Daoy (cell line): ENCODE measurements around the gene MBD5. TPM values are rescaled to one million over a fixed set of nuclear protein-coding genes. Genes with fewer than 3 reads are reported as not detected.
A peak's percentile ranks its signal among the peaks of the same experiment; 100 is the strongest.

Experiments
- DNase-seq: peaks from one replicate; pipeline ENCODE4 v3.0.0-alpha.2; 2015; ENCODE audit warnings: low read depth
- total RNA-seq: library from RNA; depleted of rRNA; stranded (reverse); fragments of >200 nt; shearing (Covaris generic); gene quantifications from 2 replicates; pipeline ENCODE4 v1.2.3, GENCODE V29; 2014

Gene MBD5
- total RNA-seq, 1 experiment from 2014 or later, result 5.1 TPM

GRCh38 chr2:148218326-148219075 is 197.6 kb downstream of the MBD5 start:
- DNase-seq, result no peak

DNA sequence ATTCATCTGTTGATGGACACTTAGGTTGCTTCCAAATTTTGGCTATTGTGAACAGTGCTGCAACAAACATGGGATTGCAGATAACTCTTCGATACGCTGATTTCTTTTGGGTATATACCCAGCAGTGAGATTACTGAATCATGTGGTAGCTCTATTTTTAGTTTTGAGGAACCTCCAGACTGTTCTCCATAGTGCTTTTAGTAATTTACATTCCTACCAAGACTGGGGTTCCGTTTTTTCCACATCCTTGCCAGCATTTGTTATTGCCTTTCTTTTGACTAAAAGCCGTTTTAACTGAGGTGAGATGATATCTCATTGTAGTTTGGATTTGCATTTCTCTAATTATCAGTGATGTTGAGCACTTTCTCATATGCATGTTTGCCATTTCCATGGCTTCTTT is 200.3 kb downstream of the MBD5 start:
- DNase-seq, result no peak

GRCh38 chr2:148221926-148222325 is 201.0 kb downstream of the MBD5 start:
- no peak for DNase-seq

DNA sequence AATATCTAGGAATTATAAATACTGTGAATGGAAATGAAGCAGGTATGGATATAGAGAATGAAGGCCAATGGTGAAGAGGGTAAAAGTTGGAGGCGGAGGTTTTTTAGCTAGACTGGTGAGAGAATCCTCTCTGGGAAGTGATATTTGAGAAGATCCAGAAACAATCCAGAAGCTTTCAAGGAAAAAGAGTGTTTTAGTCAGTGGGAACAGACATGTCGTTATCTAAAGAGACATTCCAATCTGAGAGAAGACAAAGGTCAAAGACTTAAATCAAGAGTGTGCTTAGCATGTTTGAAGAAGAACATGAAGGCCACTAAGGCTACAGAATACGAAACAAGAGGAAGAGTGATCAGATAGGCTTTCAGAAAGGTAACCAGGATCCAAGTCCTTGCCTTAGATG is 211.0 kb downstream of the MBD5 start:
- no peak for DNase-seq

DNA sequence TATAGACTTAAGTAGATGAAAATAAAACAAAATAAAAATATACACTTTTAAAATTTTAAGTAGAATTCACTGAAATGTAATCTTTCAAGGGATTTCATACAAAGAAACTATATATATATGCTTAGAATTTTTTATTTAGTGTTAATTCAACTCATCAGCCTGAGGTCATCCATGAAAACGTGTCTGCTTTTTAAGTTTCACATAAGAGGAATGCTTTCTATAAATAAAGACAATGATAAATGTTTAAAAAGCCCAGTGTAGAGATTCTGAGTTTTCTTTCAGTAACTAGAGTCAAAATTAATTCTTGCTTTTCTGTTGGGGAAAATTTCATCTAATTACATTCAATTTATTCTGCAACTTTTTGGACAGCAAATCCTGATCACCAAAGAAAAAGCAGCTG is 213.3 kb downstream of the MBD5 start:
- DNase-seq, result no peak

DNA sequence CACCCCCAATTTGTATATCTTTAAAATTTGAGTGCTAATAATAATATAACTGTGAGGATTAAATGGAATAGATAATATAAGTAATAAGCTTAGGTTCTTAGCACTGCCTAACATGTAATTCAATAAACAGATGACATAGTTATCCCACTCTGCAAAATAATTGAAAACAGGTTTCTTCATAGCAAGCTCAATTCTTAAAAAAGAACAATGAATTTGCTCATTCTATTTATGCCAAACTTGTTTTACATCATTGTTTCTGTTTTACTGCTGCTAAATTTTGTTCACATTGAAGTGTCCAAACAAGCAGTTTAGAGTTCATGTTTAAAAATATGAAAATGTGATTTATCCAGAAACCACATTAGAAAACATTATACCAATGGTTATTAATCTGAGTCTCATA is 217.0 kb downstream of the MBD5 start:
- DNase-seq, result no peak

GRCh38 chr2:148238561-148238960 is 217.7 kb downstream of the MBD5 start:
- no peak for DNase-seq

GRCh38 chr2:148240838-148241237 is 219.9 kb downstream of the MBD5 start:
- no peak for DNase-seq

DNA sequence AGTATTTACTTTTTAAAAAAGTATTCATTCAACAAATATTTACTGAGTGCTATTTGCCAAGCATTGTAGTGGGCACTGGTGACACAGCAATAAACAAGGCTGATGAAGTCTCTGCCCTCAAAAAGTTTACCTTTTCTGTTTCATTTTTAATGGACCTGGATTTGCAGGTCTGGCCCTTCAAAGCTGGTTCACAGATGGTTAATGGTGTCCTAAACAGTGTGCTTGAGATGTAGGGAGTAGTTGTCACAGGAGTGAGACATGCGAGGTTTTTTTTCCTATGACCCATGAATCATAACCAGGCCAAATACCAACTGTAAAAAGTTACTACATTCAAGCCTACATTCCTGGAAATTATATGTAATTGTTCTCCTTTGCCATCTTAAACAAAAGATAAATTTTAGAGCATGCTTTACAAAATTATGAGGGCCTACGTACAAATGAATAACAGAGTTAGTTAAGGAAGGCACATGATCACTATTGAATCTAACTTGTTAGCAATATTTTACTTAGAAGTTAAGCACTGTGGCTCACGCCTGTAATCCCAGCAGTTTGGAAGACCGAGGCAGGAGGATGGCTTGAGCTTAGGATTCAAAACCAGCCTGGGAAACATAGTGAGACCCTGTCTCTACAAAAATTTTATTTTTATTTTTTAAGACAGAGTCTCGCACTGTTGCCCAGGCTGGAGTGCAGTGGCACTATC is 223.9 kb downstream of the MBD5 start:
- no peak for DNase-seq

GRCh38 chr2:148251993-148252392 is 231.1 kb downstream of the MBD5 start:
- no peak for DNase-seq

DNA sequence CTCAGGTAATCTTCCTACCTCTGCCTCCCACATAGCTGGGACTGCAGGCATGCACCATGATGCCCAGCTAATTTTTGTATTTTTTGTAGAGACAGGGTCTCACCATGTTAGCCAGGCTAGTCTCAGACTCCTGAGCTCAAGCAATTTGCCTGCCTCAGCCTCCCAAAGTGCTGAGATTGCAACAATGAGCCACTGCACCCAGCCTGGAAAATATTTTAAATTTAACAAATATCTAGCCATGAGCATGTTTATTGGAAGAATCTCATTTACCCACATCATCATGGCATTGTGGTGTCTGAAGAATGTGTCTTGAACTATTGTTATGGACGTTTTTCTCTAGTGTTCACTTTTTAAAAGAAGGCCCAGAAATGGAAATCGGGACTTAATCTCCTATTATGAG is 231.8 kb downstream of the MBD5 start:
- no peak for DNase-seq

- DNase-seq, result peak; percentile 29
Measured at GRCh38 chr2:148253685-148254084, 232.8 kb downstream of the MBD5 start.

DNA sequence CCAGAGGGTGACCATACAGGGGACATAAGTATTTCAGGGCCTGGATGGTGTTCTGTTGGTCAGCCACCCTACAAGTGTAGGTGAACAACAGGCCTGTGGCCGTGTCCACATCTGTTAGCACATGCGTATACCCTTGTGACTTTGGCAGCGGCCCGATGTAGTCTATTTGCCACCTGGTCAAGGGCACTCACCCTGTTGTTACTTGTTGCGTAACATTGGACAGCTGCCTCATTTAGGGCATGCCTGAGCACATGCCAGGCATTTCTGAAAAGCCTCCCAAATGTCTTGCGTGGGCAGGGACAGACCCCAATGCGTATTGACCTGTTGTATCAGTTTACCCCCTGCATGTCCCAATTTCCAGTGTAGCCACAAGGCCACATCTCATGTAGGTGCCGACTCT is 235.0 kb downstream of the MBD5 start:
- DNase-seq, result no peak

DNA sequence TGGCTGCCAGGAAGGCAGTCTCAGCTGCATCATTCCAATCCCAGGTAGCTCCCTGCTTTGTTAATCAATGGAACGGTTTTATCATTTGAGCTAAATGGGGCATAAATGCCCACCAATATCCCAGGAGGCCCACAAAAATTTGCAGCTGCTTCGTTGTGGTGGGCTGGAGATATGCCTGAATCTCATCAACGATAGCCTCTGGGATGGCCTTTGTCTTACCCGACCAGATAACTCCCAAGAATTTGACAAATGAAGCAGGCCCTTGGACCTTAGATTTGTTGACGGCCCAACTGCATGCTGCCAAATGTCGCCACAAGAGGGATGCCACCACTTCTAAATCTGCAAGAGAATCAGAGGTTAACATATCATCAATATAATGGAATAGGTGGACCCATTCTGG is 236.4 kb downstream of the MBD5 start:
- DNase-seq, result no peak

DNA sequence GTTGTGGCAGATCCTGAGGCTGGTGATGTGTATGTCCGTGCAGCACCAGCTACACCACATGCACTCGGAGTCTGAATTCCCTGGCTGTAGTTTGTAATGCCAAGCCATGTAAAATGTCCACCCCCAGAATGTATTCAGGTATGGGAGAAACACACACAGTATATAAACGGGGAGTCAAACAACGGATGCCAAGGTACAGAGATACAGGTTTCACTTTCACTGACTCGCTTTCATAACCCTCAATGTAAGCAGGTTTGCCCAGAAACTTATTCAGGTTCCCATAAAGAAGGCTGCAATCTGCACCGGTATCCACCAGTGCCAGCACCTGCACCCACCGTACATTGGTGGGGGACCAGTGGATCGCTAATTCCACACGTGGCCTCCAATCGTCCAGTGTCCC is 237.2 kb downstream of the MBD5 start:
- no peak for DNase-seq

GRCh38 chr2:148259674-148260073 is 238.8 kb downstream of the MBD5 start:
- peak; percentile 25 for DNase-seq

GRCh38 chr2:148263890-148264289 is 243.0 kb downstream of the MBD5 start:
- DNase-seq, result no peak

DNA sequence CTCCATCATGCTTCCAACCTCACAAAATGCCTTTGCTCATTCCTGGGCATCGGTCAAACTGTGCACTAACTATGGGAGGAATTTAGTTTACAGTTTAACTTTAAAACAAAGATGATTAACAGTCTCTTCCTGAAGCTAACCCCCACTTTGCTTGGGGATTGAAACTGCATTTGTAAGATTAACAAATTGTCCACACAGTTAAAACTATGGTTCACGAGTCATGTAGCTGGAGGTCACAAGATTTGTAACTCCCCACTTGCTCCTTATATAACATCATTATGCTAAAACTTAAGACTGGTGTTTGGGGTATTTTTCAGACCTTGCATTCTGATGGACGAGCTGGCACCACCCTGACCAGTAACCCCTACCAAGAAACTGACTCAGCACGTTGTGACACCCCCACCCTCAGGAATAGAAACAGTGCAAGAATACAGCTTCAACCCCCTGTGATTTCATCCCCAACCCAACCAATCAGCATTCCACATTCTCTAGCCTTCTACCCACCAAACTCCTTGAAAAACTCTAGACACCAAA is 252.3 kb downstream of the MBD5 start:
- no peak for DNase-seq

- DNase-seq, result no peak
Measured at GRCh38 chr2:148279216-148279615, 258.3 kb downstream of the MBD5 start.

DNA sequence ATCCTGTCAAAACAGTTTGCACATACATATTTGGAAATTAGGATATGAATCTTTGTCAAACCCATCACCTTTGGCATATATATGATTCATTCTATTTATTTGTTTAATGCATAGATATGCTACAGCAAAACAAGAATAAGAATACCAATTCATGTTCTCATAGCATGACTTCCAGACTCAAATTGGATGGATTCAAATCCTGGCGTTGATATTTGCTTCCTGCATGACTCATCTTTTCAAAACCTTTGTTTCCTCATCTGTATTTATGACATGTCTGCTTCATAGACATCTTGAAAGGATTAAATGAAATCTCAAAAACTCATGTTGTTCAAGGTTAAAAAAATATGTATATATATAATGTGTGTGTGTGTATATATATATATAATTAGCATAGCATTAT is 261.3 kb downstream of the MBD5 start:
- DNase-seq, result no peak

GRCh38 chr2:148292431-148292830 is 271.5 kb downstream of the MBD5 start:
- no peak for DNase-seq

DNA sequence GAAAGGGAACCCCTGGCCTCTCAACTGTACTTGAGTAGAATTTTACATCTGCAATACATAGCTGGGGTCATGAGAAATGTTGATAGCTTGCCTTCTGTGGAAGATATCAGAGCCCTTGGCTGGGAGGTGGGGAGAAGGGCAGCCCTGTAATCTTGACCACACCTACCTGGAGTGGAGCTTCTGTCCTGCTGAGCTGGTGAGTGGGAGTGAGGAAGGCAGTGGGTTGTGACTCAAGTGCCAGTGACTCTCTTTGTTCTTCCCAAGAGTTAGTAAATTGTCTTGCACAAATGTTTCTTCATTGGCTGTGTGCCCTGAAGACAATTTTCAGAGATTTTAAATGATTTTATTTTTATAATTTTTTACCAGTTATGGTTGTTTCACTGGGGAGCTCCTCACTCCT is 277.3 kb downstream of the MBD5 start:
- peak; percentile 4 for DNase-seq

GRCh38 chr2:148299616-148300015 is 278.7 kb downstream of the MBD5 start:
- DNase-seq, result no peak
